Right lobe of liver (tissue), 6 donors: ENCODE results near the gene IGF1R. TPM values are rescaled to one million over a fixed set of nuclear protein-coding genes. Genes with fewer than 3 reads are reported as not detected.
A peak's percentile ranks its signal among the peaks of the same experiment; 100 is the strongest.

Experiments
- ATAC-seq, 4 donors: fragments of 200-7000 bp; cut with Tn5 transposase; one replicate each; pipeline ENCODE4 v1.9.1; 2020; ENCODE audit warnings: mild to moderate bottlenecking in 4 of 4, moderate library complexity in 4 of 4
- DNase-seq, 3 donors: peaks; one replicate each; pipeline ENCODE4 v3.0.0-alpha.2; 2020
- H3K27ac ChIP-seq, 3 donors: fragments of 200-600 bp; one replicate each; pipeline ENCODE4 v1.8.0; 2022
- H3K27me3 ChIP-seq, 2 donors: fragments of 200-600 bp; one replicate each; pipeline ENCODE4 v1.8.0; 2022
- H3K36me3 ChIP-seq, 4 donors: fragments of 200-600 bp; sonication (generic) in 1 of 4; one replicate each; pipeline versions ENCODE4 v1.5.1 to v1.8.0; 2017 to 2022; ENCODE audit warnings: control low read depth in 1 of 4
- H3K4me1 ChIP-seq, 4 donors: fragments of 200-600 bp; sonication (generic) in 1 of 4; one replicate each; pipeline versions ENCODE4 v1.5.1 to v1.8.0; 2017 to 2022; ENCODE audit warnings: control low read depth in 1 of 4
- H3K4me3 ChIP-seq, 3 donors: fragments of 200-600 bp; one replicate each; pipeline ENCODE4 v1.8.0; 2022
- H3K9me3 ChIP-seq, 4 donors: fragments of 200-600 bp; sonication (generic) in 1 of 4; one replicate each; pipeline versions ENCODE4 v1.5.1 to v1.8.0; 2017 to 2022; ENCODE audit warnings: control low read depth in 1 of 4
- CTCF ChIP-seq, 4 donors: fragments of 200-600 bp in 3 of 4; fragments of 450-650 bp in 1 of 4; IDR thresholded peaks; one replicate each; pipeline versions ENCODE4 v1.5.1 to v1.8.0; 2016 to 2022; ENCODE audit warnings: antibody characterized with exemption in 4 of 4, mild to moderate bottlenecking in 2 of 4
- POLR2A ChIP-seq: fragments of 450-650 bp; IDR thresholded peaks from one replicate; pipeline ENCODE4 v1.6.1; 2017; ENCODE audit warnings: antibody characterized with exemption, mild to moderate bottlenecking
- WGBS: methylation state at CpG from one replicate; pipeline ENCODE4 v1.1.6; 2018; ENCODE audit warnings: low coverage, low lambda C conversion rate; ENCODE audit not compliant: insufficient coverage; ENCODE audit errors: missing lambda C conversion rate; 5-methylcytosine and 5-hydroxymethylcytosine counted together
- intact Hi-C, 2 donors: fragments of 100-400 bp; cut with DNase I; formaldehyde crosslinking; loops; one replicate each; pipeline versions ENCODE4 v1.11.2 to v1.14.1; 2022
- total RNA-seq, 6 experiments: library from RNA; depleted of rRNA in 2 of 6; stranded (reverse); fragments of >200 nt in 2 of 6; fragmentation: NEBNext Ultra II Directional in 3 of 6; extraction: Animal tissue kit (Norgen Biotek cat#: 25700) in 3 of 6; gene quantifications; one replicate each; pipeline versions ENCODE4 v1.1.0 to v1.2.4, GENCODE V29; 2016 to 2023
- donor health status: DM: no; HTN: yes; CAD: no.
- donor health status: DM: no; HTN: no; CAD: no.
- donor health status: DM: no; HTN: no; CAD: no.
- donor health status: DM: no; HTN: yes; CAD: no.
- donor health status: DM: no; HTN: yes; CAD: no.

Gene IGF1R
- total RNA-seq, 6 experiments from 2014 or later: 2.5 to 5.3 (median 3.8) TPM

GRCh38 chr15:98800437-98801233, 152.3 kb downstream of the IGF1R start:
- Histone ChIP-seq H3K27me3 (no peaks in the 10 kb centered on the region), H3K9me3 (no peaks in the 10 kb centered on the region), H3K4me3 (no peak overlapping the region), H3K4me1 (no peaks in the 10 kb centered on the region), H3K27ac (no peak overlapping the region), H3K36me3 (no peaks in the 10 kb centered on the region)
- 22% methylated on average over 9 of the region's 11 CpGs for WGBS
- ATAC-seq (peak; percentile 71 to 79 (median 78)), DNase-seq (no peak)
- TF ChIP-seq POLR2A (no peak), CTCF (IDR thresholded peaks at IDR 0.05) (no peak)
- intact Hi-C loops: no loop called here

- H3K27ac ChIP-seq: no peak overlapping the region
- no peaks in the 10 kb centered on the region for H3K27me3 ChIP-seq
- no peaks in the 10 kb centered on the region for H3K9me3 ChIP-seq
- no peak overlapping the region for H3K4me3 ChIP-seq
- no peaks in the 10 kb centered on the region for H3K4me1 ChIP-seq
- TF ChIP-seq POLR2A (no peak), CTCF (IDR thresholded peaks at IDR 0.05) (no peak)
- H3K36me3 ChIP-seq: no peaks in the 10 kb centered on the region
- WGBS: 59% methylated on average over 4 of the region's 6 CpGs
- DNase-seq: no peak
- no peak for ATAC-seq
- intact Hi-C loops: no loop called here
These were observed 152.9 kb downstream of the IGF1R start for GRCh38 chr15:98801234-98801561.

GRCh38 chr15:98802187-98802586, 153.8 kb downstream of the IGF1R start:
- ATAC-seq: no peak
- Histone ChIP-seq H3K9me3 (no peaks in the 10 kb centered on the region), H3K4me1 (no peaks in the 10 kb centered on the region), H3K36me3 (no peaks in the 10 kb centered on the region), H3K27me3 (no peaks in the 10 kb centered on the region), H3K27ac (no peak overlapping the region), H3K4me3 (no peak overlapping the region)
- DNase-seq: no peak
- WGBS: 82% methylated on average over 6 of the region's 6 CpGs
- TF ChIP-seq CTCF (IDR thresholded peaks at IDR 0.05): no peak
- no peak for TF ChIP-seq POLR2A
- intact Hi-C loops: no loop called here

GRCh38 chr15:98803228-98804056, 155.1 kb downstream of the IGF1R start:
- Histone ChIP-seq H3K9me3 (no peaks in the 10 kb centered on the region), H3K4me3 (no peak overlapping the region), H3K4me1 (no peaks in the 10 kb centered on the region), H3K36me3 (no peaks in the 10 kb centered on the region), H3K27ac (no peak overlapping the region), H3K27me3 (no peaks in the 10 kb centered on the region)
- TF ChIP-seq CTCF (IDR thresholded peaks at IDR 0.05) (no peak), POLR2A (no peak)
- 80% methylated on average over 10 of the region's 14 CpGs for WGBS
- intact Hi-C loops: no loop called here
- no peak for ATAC-seq
- DNase-seq: no peak
